Heart left ventricle (tissue), 16 donors: Measurements from ENCODE around the gene C21orf91. TPM values are rescaled to one million over a fixed set of nuclear protein-coding genes. Genes with fewer than 3 reads are reported as not detected.
A peak's percentile ranks its signal among the peaks of the same experiment; 100 is the strongest.

ENCODE experiments used
- ATAC-seq, 4 donors: fragments of 200-7000 bp; cut with Tn5 transposase; one replicate each; pipeline ENCODE4 v1.9.1; 2020 to 2022; ENCODE audit warnings: moderate library complexity in 4 of 4, mild to moderate bottlenecking in 3 of 4, moderate number of reproducible peaks in 1 of 4
- DNase-seq, 5 donors: peaks; one replicate each; pipeline ENCODE4 v3.0.0-alpha.2; 2020
- H3K27ac ChIP-seq, 12 donors: fragments of 200-600 bp; sonication (generic) in 4 of 12; one replicate each; pipeline versions ENCODE4 v1.5.0 to v1.8.0; 2016 to 2022; ENCODE audit warnings: mild to moderate bottlenecking in 2 of 12
- H3K27me3 ChIP-seq, 9 donors: fragments of 200-600 bp; sonication (generic) in 2 of 9; one replicate each; pipeline versions ENCODE4 v1.5.1 to v1.8.0; 2016 to 2022; ENCODE audit warnings: mild to moderate bottlenecking in 3 of 9
- H3K36me3 ChIP-seq, 9 donors: fragments of 200-600 bp; sonication (generic) in 2 of 9; one replicate each; pipeline versions ENCODE4 v1.5.0 to v1.8.0; 2018 to 2022; ENCODE audit warnings: mild to moderate bottlenecking in 2 of 9
- H3K4me1 ChIP-seq, 12 donors: fragments of 200-600 bp; sonication (generic) in 4 of 12; one replicate each; pipeline versions ENCODE4 v1.5.0 to v1.8.0; 2016 to 2022; ENCODE audit warnings: mild to moderate bottlenecking in 3 of 12
- H3K4me3 ChIP-seq, 12 donors: fragments of 200-600 bp; sonication (generic) in 4 of 12; one replicate each; pipeline versions ENCODE4 v1.5.0 to v1.8.0; 2017 to 2022; ENCODE audit warnings: mild to moderate bottlenecking in 9 of 12, moderate library complexity in 4 of 12
- H3K9me3 ChIP-seq, 12 donors: fragments of 200-600 bp; sonication (generic) in 4 of 12; one replicate each; pipeline versions ENCODE4 v1.5.0 to v1.8.0; 2016 to 2022; ENCODE audit warnings: mild to moderate bottlenecking in 1 of 12
- POLR2A ChIP-seq, 2 donors: fragments of 450-650 bp; IDR thresholded peaks; one replicate each; pipeline ENCODE4 v1.6.1; 2017; ENCODE audit warnings: antibody characterized with exemption in 2 of 2, mild to moderate bottlenecking in 2 of 2, moderate library complexity in 2 of 2
- WGBS, 4 donors: extraction: QIAGEN DNeasy Blood & Tissue Kit in 2 of 4; methylation state at CpG; one replicate each; pipeline versions ENCODE4 v1.1.5 to v1.1.7; 2013 to 2018; 5-methylcytosine and 5-hydroxymethylcytosine counted together
- intact Hi-C, 10 donors: fragments of 100-400 bp; cut with DNase I; formaldehyde crosslinking; loops; one replicate each; pipeline versions ENCODE4 v1.11.1 to v1.14.2; 2022
- polyA plus RNA-seq, 2 donors: library from polyadenylated mRNA; stranded (reverse); fragments of 200-250 nt; gene quantifications; one replicate each; pipeline ENCODE4 v1.2.3, GENCODE V29; 2013
- total RNA-seq, 9 donors: library from RNA; depleted of rRNA in 2 of 9; stranded (reverse); fragments of >200 nt in 2 of 9; fragmentation: NEBNext Ultra II Directional in 3 of 9; extraction: Animal tissue kit (Norgen Biotek cat#: 25700) in 3 of 9; gene quantifications; one replicate each; pipeline versions ENCODE4 v1.1.0 to v1.2.4, GENCODE V29; 2016 to 2023
- TF ChIP-seq, protein P1 (sequence below), 12 donors: fragments of 200-600 bp; sonication (generic) in 4 of 12; IDR thresholded peaks; one replicate each; pipeline versions ENCODE4 v1.5.0 to v1.8.0; 2018 to 2022; ENCODE audit warnings: antibody characterized with exemption in 12 of 12, mild to moderate bottlenecking in 5 of 12
- donor health status: ischemic (EF 13 %, LVEDD 7.1; RV severe dilation, severe dysfunction).
- donor health status: healthy with polysubstance abuse.
- donor health status: DM: no; HTN: yes; CAD: no.
- donor health status: DM: no; HTN: no; CAD: no.
- donor health status: ischemic (EF 25% LVEDD 6.9; RV normal size, moderate dysfunction).
- donor health status: ischemic (EF 25% LVEDD 5.7; RV mildly dilated, moderate dysfunction).
- donor health status: healthy.
- donor health status: DM: yes; HTN: yes; CAD: no.
- donor health status: ischemic (EF 35%, LVEDD 5.7; RV mildly dilated, moderate dysfunction).
- donor health status: nonischemic (EF 11% LVEDD 7.7; RV severe dilation, severe dysfunction).
- donor health status: DM: yes; HTN: yes; CAD: no.
- donor health status: PGD.
- donor health status: ischemic (EF 29% LVEDD 5.4; RV normal size, mild dysfunction).
- donor health status: nonischemic (EF 23%, LVEDD 6.1; RV moderate dilation, normal function).

Gene C21orf91
- total and polyA plus RNA-seq, 11 donors: 2.2 to 21.2 (median 9.3) TPM

DNA sequence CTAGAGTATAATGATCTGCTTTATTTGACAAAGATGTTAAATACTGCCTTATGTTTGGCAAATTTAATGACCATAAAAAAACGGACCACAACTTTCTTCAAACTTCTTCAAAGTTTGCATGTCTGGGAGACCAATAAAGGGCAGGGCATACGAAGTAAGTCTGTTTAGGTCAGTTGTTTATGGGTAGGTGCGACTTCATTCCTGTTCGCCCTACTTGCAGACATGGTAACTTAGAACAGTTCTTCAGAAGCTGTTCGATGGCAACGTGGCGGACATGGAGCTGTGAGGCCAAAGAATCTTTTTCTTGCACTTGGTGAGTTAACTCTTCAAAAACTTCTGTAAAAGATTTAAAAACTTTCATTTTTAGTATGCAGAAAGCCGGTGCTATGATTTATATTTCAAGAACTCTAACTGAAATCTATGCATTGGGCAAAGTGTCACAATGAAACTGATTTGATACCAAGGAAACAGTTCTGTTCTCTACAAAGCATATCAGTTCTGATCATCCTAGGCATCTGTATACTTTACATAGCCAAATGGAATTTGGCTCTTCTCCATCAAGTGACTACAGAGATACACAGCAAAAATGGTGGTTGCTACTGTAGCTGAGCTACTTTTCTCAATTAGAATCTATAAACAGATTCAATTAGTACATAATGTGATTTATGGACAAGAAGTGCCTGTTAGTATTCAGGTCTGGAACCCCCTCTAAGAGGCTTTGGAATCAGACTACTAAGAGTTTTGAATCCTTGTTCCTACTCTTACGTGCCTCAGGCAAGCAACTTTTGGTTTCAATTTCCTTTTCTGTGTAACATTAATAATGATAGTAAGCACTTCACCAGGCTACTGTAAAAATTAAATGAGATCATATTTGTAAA lies 25.7 kb downstream of the C21orf91 start:
- peak in 3 of 4 donors; percentile 39 to 59 (median 50) for ATAC-seq
- TF ChIP-seq, protein P1, sequence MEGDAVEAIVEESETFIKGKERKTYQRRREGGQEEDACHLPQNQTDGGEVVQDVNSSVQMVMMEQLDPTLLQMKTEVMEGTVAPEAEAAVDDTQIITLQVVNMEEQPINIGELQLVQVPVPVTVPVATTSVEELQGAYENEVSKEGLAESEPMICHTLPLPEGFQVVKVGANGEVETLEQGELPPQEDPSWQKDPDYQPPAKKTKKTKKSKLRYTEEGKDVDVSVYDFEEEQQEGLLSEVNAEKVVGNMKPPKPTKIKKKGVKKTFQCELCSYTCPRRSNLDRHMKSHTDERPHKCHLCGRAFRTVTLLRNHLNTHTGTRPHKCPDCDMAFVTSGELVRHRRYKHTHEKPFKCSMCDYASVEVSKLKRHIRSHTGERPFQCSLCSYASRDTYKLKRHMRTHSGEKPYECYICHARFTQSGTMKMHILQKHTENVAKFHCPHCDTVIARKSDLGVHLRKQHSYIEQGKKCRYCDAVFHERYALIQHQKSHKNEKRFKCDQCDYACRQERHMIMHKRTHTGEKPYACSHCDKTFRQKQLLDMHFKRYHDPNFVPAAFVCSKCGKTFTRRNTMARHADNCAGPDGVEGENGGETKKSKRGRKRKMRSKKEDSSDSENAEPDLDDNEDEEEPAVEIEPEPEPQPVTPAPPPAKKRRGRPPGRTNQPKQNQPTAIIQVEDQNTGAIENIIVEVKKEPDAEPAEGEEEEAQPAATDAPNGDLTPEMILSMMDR (IDR thresholded peaks at IDR 0.05): no peak
- TF ChIP-seq POLR2A (IDR thresholded peaks at IDR 0.05): no peak
- H3K36me3 ChIP-seq: peaks cover 0 to 39% (median 17%) of the 10 kb centered on the region in 9 donors
- peaks cover 0 to 53% (median 11%) of the 10 kb centered on the region in 12 donors for H3K4me1 ChIP-seq
- peak overlapping the region in 10 of 12 donors; percentile 23 to 58 (median 40) for H3K4me3 ChIP-seq
- no peaks in the 10 kb centered on the region for H3K27me3 ChIP-seq
- H3K9me3 ChIP-seq: no peaks in the 10 kb centered on the region
- H3K27ac ChIP-seq: peak overlapping the region in 11 of 12 donors; percentile 8 to 85 (median 31)
- intact Hi-C loops: loop anchor here in 3 of 10 donors (2.0 to 10.0 kb wide), 2 partner anchors 25 to 109 kb away; partner anchors contain the start of gene C21orf91 (in 2 of the 3)
- no peak for DNase-seq
- whole genome bisulfite sequencing, 4 donors: 68 to 79% (median 73%) methylated on average over 9 of the region's 9 CpGs

DNA sequence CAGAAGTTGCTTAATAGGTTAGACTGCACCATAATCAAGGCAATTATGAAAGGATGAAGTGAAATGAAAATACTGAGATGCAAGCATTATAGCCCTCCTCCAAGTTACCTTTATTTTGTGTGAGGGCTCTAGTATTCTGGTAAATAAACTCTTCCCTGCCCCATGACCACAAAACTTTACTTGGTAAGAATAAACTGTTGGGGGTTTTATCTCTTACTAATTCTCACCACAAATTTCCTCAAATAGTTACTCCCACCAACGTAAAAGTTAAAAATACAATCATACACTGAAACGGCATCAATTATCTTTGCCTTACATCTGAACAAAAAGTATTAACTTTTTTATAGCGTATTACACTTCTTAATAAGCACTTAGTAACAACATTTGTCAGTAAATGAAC lies 29.5 kb downstream of the C21orf91 start:
- WGBS, 4 donors: 74 to 91% (median 78%) methylated on average over 3 of the region's 3 CpGs
- DNase-seq (no peak), ATAC-seq (no peak)
- H3K4me1 ChIP-seq: peaks cover 0 to 63% (median 3%) of the 10 kb centered on the region in 12 donors
- TF ChIP-seq, protein P1 (IDR thresholded peaks at IDR 0.05): no peak
- TF ChIP-seq POLR2A (IDR thresholded peaks at IDR 0.05): no peak
- no peaks in the 10 kb centered on the region for H3K27me3 ChIP-seq
- intact Hi-C loops: loop anchor here in 1 of 10 donors (10.0 kb wide), 1 partner anchor 105 kb away; no protein-coding TSS in a partner anchor
- peaks cover 0 to 59% (median 28%) of the 10 kb centered on the region in 9 donors for H3K36me3 ChIP-seq
- peaks cover 0 to 7% (median 0%) of the 10 kb centered on the region in 12 donors for H3K9me3 ChIP-seq
- H3K27ac ChIP-seq: peak overlapping the region in 1 of 12 donors; percentile 42
- H3K4me3 ChIP-seq: no peak overlapping the region

DNA sequence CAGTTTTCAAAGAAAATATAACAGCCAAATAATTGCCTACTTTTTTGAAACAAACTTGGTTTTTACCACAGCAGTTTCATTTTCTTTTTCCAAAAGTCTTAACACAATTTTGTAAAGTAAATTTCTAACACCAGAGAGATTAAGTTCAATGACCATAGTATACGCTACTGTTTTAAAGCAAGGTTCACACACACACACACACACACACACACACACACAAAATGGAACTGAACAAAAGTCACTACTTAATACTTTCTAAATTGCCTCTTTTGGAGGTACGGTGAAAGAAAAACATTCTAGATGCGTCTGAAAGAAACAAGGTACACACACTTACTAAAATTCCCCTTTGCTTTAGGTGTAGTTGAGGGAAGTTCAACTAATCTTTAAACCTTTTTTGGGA lies 30.1 kb downstream of the C21orf91 start:
- Histone ChIP-seq H3K4me1 (peaks cover 0 to 63% (median 0%) of the 10 kb centered on the region in 12 donors), H3K4me3 (no peak overlapping the region), H3K27me3 (no peaks in the 10 kb centered on the region), H3K36me3 (peaks cover 0 to 59% (median 28%) of the 10 kb centered on the region in 9 donors), H3K27ac (peak overlapping the region in 1 of 12 donors; percentile 42), H3K9me3 (peaks cover 0 to 7% (median 0%) of the 10 kb centered on the region in 12 donors)
- DNase-seq: no peak
- ATAC-seq: no peak
- intact Hi-C loops: no loop called here
- 33 to 70% (median 47%) methylated on average over 3 of the region's 3 CpGs for WGBS, 4 donors
- no peak for TF ChIP-seq POLR2A (IDR thresholded peaks at IDR 0.05)
- TF ChIP-seq, protein P1 (IDR thresholded peaks at IDR 0.05): no peak

DNA sequence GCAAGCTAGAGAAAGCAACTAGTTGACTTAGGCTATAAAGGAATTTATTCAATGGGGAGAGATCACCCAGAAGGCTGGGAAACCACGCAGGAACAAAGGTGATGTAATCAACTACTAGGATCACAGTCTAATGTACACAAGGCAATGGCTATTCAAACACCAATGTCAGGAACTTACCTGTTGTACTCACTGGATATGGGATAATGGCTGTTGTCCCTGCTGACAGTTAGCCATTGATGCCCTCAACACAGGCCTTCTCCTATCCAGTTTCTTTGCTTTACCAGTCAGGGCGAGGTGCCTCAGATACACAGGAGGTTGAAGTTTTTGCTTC lies 32.3 kb downstream of the C21orf91 start:
- no peaks in the 10 kb centered on the region for H3K27me3 ChIP-seq
- ATAC-seq (no peak), DNase-seq (no peak)
- H3K36me3 ChIP-seq: peaks cover 0 to 45% (median 23%) of the 10 kb centered on the region in 9 donors
- WGBS, 4 donors: 88 to 97% (median 90%) methylated on average over 2 of the region's 2 CpGs
- no peak overlapping the region for H3K4me3 ChIP-seq
- no peak for TF ChIP-seq POLR2A (IDR thresholded peaks at IDR 0.05)
- TF ChIP-seq, protein P1 (IDR thresholded peaks at IDR 0.05): no peak
- H3K27ac ChIP-seq: no peak overlapping the region
- H3K9me3 ChIP-seq: peaks cover 0 to 7% (median 0%) of the 10 kb centered on the region in 12 donors
- intact Hi-C loops: no loop called here
- H3K4me1 ChIP-seq: peaks cover 0 to 78% (median 0%) of the 10 kb centered on the region in 12 donors
